ENCODE data around the gene IREB2. TPM values are rescaled to one million over a fixed set of nuclear protein-coding genes. Genes with fewer than 3 reads are reported as not detected.

Gene IREB2
- total RNA-seq, 1 donor from 2014 or later = 76.9 TPM

DNA sequence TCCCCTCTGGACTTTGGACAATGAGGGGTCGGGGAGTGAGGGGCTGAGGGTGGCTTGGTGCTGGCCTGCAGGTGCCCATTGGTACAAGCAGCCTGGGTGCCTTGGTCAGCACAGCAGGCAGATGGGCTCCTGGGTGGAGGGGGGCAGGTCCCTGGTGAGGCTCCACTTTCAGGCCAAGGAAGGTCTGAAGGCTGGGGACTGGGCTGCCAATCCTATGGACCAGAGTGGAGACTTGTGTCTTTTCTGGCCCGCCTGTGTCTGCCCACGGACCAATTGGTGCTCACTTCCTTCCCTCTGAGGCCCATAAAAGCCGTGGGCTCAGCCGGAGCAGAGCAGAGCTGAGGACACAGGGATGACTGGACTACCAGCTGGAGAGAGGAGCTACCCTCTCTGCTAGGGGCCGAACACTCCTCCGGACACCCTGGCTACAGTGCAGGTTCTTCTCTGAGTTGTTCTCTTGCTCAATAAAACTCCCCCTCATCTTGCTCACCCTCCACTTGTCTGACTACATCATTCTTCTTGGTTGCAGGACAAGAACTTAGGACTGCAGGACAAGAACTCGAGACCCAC, 31.9 kb upstream of the IREB2 start:
- no peak for DNase-seq

- no peak for DNase-seq
These were observed 30.2 kb upstream of the IREB2 start for GRCh38 chr15:78407608-78408354.

DNA sequence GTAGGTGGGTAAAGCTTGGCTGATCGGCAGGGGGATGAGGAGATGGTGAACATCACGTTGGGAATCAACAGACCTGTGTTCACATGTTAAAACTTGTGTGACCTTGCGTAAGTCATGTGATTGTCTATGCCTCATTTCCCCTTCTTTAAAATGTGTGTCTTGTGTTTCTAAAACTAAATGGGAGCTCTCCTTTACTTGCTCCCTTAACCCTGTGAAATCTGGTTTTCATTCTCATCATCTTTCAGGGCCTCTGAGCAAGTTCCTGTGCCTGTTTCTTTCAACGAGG, 29.7 kb upstream of the IREB2 start:
- DNase-seq = no peak

- DNase-seq = no peak
These were observed 29.1 kb upstream of the IREB2 start for GRCh38 chr15:78408961-78409360.

DNA sequence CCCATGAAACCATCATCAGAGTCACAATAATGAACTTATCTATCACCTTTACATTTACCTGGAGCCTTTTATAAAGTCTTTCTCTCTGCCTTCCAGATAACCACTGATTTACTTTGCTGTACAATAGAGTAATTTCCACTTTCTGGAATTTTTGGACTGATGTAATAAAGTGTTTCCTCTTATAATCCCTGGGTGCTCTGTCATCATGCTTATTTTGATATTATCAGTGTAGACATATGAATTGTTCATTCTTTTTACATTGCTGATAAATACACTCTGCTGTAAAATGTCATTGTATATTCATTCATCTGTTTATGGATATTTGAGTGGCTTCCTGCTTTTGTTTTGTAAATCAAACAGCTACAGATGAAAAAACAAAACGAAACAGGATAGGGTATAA, 27.0 kb upstream of the IREB2 start:
- no peak for DNase-seq

DNA sequence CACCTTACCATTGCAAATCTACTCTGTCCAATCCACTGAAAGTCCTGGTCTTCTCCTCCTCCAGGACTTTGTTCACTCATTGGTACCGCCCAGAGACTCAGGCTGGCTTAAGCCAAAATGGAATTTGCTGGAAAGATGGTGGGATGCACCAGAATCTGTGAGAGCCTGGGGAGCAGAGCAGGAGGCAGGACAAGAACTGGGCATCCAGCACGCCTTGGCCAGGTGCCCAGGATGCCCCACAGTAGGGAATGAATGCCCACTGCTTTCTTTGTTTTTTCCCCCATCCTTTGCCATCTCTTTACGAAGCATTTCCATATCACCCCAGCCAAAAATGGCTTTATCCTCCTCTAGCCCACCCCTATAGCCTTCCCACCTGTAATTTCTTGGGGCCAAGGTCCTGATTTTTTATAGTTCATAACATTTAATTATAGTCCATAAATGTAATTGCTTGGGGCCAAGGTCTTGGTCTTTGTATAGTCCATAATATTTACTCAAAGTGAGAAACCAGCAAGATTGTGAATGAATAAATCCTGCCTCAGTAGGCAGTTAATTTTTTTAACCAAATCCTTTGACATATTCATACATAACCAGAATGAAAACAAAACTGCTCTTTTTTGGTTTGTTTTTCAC, 23.3 kb upstream of the IREB2 start:
- no peak for DNase-seq

DNA sequence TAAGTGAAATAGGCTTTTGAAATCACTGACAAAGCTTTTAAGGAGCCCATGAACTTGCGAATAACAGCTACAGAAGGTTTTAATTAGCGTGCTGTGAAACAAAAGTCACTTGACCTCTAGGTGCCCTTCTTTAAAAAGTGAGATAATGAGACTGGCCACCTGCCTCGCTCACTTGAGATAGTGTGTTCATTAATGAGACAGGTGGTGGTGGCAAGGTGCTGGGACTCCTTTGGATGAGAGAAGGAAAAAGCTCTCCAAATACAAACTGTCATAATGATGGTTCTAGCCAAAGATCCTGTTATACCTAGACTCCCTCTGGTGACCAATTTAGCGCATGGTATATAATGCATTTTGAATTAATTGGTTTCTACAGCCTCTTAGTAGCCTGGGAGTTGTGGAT, 22.7 kb upstream of the IREB2 start:
- no peak for DNase-seq

DNA sequence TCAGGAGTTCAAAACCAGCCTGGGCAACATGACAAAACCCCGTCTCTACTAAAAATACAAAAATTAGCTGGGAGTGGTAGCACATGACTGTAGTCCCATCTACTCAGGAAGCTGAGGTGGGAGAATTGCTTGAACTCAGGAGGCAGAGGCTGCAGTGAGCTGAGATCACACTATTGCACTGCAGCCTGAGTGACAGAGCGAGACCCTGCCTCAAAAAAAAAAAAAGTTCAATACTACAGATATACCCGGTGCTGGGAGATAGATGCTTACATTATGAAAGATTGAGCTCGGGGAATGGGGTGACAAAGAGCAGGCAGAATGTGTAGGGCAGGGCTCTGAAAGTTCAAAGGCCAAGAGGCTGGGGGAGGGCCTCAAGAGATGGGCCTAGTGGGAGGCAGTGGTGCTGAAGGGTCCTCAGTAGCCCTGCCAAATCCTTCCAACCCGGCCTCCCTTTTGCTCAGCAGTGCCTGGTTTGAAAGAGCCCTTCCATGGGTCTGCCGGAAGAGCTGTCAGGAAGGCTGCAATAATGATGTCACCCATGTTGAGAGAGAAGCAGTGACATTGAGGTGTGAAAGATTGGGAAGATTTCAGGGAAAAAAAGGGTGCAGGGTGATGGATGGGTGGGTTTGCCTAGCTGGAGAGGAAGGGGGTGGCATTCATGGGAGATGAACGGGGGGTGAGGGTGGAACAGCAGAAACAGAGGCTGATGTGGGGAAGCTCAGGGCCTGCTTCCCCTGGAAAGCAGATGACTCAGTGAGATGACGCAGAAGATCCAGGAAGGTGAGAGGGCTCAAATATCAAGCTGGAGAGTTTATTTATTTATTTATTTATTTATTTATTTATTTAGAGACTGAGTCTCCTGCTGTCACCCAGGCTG, 20.0 kb upstream of the IREB2 start:
- no peak for DNase-seq

DNA sequence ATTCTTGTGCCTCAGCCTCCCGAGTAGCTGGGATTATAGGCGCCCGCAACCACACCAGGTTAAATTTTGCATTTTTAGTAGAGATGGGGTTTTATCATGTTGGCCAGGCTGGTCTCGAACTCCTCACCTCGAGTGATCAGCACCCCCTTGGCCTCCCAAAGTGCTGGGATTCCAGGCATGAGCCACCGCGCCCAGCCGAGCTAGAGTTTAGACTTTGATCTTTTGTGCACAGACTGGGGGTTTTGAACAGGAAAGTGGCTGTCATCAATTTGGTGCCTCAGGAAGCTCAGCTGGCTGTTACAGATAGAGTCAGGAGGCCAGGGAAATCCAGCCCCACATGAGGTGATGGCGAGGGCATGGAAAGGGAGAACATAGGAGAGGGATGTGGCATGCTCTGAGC, 19.3 kb upstream of the IREB2 start:
- no peak for DNase-seq

GRCh38 chr15:78419367-78419766, 18.6 kb upstream of the IREB2 start:
- DNase-seq = no peak

DNA sequence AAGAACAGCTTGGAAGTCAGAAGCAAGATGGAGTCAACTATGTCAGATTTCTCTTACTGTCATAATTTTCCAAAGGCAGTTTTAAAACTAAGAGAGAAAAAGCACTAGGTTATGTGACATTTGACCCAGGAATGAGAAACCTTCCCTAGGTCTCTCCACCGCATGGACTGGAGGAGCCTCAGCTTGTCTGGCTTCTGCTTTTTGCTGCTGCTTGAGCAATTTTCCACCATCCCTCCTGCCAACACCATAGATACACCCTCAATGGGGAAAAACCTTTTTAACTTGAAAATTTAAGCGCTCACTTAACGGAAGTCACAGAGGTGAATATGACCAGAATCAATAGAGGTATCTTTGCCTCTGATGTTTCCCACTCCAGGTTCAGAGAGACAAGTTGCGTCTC, 17.8 kb upstream of the IREB2 start:
- DNase-seq = no peak

- no peak for DNase-seq
These were observed 17.2 kb upstream of the IREB2 start for GRCh38 chr15:78420766-78421165.

- DNase-seq = no peak
These were observed 16.6 kb upstream of the IREB2 start for GRCh38 chr15:78421238-78421965.

- peak; percentile 12 for DNase-seq
These were observed 15.3 kb upstream of the IREB2 start for GRCh38 chr15:78422571-78423340.

DNA sequence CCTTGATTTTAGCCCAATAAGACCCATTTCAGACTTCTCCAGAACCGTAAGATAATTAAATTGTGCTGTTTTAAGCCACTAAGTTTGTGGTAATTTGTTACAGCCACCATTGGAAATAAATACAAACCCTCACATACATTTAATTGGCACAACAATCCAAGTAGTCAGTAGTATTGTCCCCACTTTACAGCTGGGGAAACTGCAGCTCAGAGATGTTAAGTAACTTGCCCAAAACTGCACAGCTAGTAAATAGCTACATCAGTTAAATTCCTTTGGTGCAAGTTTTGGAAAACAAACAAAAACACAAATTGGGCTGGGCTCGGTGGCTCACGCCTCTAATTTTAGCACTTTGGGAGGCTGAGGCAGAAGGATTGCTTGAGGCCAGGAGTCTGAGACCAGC, 13.3 kb upstream of the IREB2 start:
- no peak for DNase-seq

GRCh38 chr15:78425643-78426042, 12.4 kb upstream of the IREB2 start:
- DNase-seq = no peak

DNA sequence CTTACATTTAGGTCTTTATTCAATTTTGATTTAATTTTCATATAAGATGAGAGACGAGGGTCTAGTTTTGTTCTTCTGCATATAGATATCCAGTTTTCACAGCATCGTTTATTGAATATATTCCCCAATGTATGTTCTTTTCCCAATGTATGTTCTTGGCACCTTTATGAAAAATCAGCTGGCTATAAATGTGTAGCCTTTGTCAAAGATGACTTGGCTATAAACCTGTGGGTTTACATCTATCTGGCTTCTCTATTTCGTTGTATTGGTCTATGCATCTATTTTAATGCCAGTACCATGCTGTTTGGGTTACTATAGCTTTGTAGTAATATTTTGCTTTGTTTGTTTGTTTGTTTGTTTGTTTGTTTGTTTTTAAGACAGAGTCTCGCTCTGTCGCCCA, 11.7 kb upstream of the IREB2 start:
- no peak for DNase-seq

- no peak for DNase-seq
These were observed 10.1 kb upstream of the IREB2 start for GRCh38 chr15:78427953-78428352.

DNA sequence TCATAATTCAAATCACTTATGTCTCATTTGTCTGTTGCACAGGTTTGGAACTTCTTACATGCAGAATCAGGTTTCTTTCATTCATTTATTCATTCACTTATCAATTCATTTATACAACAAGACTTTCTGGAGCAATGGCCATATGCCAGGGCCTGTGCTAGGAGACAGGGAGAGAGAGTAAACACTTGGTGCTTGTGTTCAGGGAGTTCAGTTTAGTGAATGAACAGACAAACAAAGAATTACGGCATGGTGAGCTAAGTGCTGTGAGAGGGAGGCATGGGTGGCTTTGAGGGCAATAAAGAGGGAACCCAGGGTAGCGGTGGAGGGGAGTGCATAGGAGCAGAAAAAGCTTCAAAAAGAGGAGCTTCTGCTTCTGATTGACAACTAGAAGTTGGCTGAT, 8.5 kb upstream of the IREB2 start:
- no peak for DNase-seq

DNA sequence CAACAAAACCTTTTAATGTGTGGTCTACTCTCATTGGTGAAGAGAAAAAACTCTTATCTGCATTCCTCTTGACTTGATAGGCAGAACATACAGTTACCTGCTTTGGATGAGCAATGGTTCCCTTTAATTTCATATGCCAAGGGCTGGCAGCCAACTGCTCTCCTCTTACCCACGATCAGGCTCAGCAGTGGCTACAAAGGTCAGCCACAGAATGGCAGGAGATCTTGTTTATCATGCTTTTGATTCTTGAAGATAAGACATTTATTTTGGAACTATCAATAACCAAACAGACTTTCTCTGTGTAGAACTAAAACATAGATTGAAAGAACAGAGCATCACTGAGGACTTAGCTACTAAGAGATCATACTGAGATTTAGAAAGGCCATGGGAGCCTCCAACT, 6.1 kb upstream of the IREB2 start:
- DNase-seq = no peak

- no peak for DNase-seq
These were observed 5.4 kb upstream of the IREB2 start for GRCh38 chr15:78432664-78433063.

DNA sequence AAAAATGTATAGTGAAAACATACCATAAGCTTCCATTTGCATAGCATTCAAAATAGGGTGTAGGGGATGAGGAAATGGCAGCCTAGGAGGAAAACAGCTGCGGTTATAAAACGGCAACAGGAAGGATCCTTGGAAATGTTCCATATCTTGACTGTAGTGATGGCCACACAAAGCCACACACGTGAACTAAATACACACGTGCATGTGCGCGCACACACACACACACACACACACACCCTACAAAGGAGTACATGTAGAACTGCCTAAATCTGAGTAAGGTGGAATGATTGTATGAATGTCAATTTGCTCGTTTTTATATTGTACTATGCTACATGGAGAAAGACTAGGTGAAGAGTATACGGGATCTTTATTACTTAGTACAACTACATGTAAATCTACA, 3.9 kb upstream of the IREB2 start:
- no peak for DNase-seq
